IPS-18c (cell line): Measurements from ENCODE around the gene PARL.

Experiments used
- H3K4me3 ChIP-seq: 2 replicates; pipeline ENCODE4 v1.7.0; 2013; ENCODE audit warnings: low read depth, mild to moderate bottlenecking, low read length, moderate library complexity; ENCODE audit not compliant: insufficient read depth
- H3K9me3 ChIP-seq: one replicate; pipeline ENCODE4 v1.6.1; 2013; ENCODE audit warnings: mild to moderate bottlenecking, low read length, moderate library complexity; ENCODE audit not compliant: control insufficient read depth, insufficient read depth

The PARL gene

DNA sequence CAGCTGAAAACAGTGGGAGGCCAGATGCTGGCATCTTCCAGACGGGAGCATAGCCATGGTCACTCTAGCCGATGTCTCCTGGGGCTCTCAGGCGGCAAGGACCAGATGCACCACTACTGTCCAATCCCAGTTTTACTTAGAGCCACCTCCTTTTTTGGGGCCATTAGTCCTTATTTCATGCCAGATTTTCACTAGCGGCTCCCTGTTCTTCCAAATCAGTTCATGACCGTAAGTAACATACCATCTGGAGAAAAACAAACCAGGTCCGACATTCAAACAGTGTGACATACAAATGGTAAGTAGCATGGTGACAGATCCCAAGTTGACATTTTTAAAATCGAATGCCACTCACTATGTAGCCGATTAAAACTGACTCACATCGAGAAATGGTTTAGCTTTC lies 55.2 kb downstream of the PARL start:
- Histone ChIP-seq H3K4me3 (no peak overlapping the region), H3K9me3 (peaks cover 2% of the 10 kb centered on the region)

GRCh38 chr3:183828538-183828870 lies 56.2 kb downstream of the PARL start:
- no peak overlapping the region for H3K4me3 ChIP-seq
- peaks cover 2% of the 10 kb centered on the region for H3K9me3 ChIP-seq

GRCh38 chr3:183827809-183828537 lies 56.7 kb downstream of the PARL start:
- peaks cover 2% of the 10 kb centered on the region for H3K9me3 ChIP-seq
- no peak overlapping the region for H3K4me3 ChIP-seq

DNA sequence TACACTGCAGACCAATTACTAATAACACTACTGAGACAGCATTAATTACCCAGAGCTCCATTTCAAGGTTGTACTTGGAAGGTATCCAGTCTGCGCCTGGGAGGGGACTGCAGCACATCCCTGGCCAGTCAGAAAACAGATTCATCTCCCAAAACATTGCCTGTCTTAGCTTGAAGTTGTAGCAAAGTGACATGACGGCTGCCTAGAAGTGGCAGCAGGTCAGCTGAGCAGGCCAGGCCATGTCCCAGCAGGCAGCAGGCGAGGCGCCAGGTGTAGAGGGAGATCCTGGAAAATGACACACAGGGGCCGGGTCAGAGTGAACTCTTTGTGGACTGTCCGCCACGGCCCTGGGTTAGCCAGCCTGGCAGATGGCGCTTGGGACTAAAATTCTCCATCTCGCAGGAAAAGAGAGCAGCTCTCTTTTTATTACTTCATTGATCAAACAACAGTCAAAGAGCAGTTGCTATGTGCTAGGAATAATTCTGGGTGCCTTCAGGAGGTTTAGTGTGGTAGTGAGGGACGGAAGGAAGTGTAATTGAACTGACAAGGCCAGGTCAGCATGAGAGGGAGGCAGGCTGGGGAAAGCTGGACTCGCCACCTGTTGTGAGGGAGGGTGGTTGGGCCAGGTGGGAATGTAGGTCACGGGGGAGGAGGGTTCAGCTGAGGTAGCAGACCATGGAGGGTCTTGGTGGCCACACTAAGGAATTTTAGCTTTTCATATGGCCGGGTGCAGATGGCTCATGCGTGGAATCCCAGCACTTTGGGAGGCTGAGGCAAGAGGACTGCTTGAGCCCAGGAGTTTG lies 58.0 kb downstream of the PARL start:
- Histone ChIP-seq H3K4me3 (no peak overlapping the region), H3K9me3 (peaks cover 2% of the 10 kb centered on the region)

GRCh38 chr3:183825456-183826161 lies 59.1 kb downstream of the PARL start, which contains the start of gene MAP6D1:
Gene MAP6D1, minus strand, starts transcription at chr3:183825577. Its CDS starts 30 bp downstream, at chr3:183825547.
- H3K9me3 ChIP-seq: peaks cover 2% of the 10 kb centered on the region
- peak within 1 kb of the TSS; percentile 75 for H3K4me3 ChIP-seq

DNA sequence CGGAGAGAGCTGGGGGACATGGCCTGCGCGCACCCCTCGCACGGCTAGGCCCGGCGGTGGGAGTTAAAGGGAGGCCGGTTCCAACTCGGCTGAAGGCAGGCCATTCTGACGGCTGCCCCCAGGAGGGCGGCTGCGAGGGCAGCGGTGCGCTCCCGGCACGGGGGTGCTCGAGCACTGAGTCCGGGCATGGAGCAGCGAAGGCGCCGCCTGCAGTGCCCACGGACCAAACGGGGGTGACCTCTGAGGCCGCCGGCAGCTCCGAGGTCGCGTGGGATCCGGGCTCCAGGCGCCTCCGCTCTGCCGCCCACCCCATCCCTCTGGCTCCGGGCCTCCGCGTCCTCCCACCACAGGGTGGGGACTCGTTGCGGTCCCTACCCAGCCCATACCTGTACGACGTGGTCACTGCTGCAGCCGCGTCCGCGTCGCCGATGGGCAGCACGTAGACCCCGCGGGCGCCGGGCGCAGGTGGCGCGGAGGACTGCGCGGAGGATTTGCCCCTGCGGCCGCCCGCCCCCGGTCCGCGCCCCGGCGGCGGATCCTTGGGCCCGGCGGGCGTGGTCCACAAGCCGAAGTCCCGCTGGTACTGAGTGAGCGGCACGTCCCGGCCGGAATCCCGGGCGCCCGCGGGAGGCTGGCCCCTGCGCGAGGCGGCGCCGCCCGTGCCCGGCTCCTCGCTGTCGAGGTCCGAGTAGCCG lies 59.8 kb downstream of the PARL start:
- Histone ChIP-seq H3K9me3 (peaks cover 2% of the 10 kb centered on the region), H3K4me3 (peak overlapping the region; percentile 75)

DNA sequence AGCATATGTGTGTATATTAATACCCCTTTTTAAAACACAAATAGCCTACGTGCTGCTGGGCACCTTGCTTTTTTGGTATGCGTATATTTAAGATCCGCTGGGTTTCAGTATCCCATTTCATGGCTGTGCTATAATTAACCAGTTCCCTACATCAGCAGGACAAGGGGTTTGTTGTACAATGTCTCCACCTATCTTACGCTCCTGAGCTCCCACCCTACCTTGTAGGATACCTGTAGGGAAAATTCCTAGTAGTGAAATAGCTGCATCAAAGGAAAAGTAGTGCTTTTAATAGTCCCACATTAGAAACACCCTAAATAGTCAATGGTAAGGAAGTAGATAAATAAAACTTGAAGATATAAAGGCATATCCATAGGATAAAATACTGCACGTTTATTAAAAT lies 60.7 kb downstream of the PARL start:
- H3K9me3 ChIP-seq: peaks cover 2% of the 10 kb centered on the region
- no peak overlapping the region for H3K4me3 ChIP-seq

- Histone ChIP-seq H3K4me3 (no peak overlapping the region), H3K9me3 (peaks cover 2% of the 10 kb centered on the region)
Observed at GRCh38 chr3:183822631-183823030, 62.0 kb downstream of the PARL start.

GRCh38 chr3:183819831-183820230 lies 64.8 kb downstream of the PARL start:
- no peak overlapping the region for H3K4me3 ChIP-seq
- no peaks in the 10 kb centered on the region for H3K9me3 ChIP-seq

- Histone ChIP-seq H3K4me3 (no peak overlapping the region), H3K9me3 (no peaks in the 10 kb centered on the region)
Observed at GRCh38 chr3:183818706-183819624, 65.7 kb downstream of the PARL start.

GRCh38 chr3:183818041-183818620 lies 66.5 kb downstream of the PARL start:
- no peak overlapping the region for H3K4me3 ChIP-seq
- no peaks in the 10 kb centered on the region for H3K9me3 ChIP-seq

DNA sequence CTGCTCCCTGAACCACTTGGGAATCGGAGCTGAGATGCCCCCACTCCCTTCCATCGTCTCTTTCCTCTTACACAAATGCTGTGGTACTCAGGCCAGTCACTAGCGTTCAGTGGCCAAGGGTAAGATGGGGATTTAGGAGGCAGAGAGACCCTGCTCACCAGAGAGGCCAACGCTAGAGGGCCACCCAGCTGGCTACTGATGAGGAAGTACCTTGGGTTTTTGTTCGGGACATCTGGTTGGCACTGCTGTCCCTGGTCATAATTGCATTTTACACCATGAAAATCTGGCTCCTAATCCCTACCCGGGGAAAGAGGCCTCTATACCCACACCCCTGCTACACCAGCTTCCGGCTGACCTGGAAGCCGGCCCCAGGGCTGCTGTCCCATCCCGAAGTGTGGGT lies 67.0 kb downstream of the PARL start:
- Histone ChIP-seq H3K4me3 (no peak overlapping the region), H3K9me3 (no peaks in the 10 kb centered on the region)

DNA sequence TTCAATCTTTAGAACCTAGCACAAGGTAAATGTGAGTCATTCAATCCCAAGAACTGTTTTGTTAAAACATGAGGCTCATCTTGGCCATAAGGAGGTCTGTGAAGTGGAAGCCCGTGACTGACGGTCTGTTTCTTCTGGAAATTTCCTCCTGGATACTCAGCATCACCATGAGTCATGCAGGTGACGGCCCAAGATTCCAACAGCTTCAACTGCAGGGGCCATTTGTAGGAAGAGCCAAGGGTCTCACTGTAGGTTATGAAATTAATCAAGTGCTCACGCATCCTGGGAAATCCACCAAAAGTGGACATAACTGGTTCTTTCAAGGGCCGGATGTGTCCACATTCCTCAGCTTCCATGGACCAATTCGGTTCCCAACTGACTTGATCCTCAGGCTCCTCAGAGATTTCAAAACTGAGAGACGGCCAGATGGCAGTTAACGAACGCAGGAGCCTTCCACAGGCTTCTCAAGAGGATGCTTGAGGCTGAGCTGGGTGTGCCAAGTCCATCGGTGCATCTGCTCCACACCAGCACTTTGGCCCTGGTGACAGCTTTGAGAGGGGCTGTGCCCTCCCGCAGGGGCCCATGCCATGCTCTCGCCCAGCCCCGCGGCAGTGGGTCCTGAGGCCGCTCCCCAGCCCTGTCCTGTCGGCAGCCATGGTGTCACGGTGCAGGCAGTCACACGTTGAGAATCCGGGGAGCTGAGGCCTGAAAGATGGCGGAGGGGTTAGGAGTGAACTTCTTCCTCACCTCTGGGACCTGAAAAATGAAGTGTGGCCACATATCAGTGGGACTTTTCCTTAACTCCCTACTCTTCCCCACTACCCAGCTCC lies 67.8 kb downstream of the PARL start:
- no peak overlapping the region for H3K4me3 ChIP-seq

GRCh38 chr3:183815951-183816475 lies 68.7 kb downstream of the PARL start:
- H3K9me3 ChIP-seq: no peaks in the 10 kb centered on the region
- H3K4me3 ChIP-seq: no peak overlapping the region

More for the DNA sequence above, 67.8 kb downstream of the PARL start:
- H3K9me3 ChIP-seq: no peaks in the 10 kb centered on the region

GRCh38 chr3:183815563-183815940 lies 69.1 kb downstream of the PARL start:
- no peaks in the 10 kb centered on the region for H3K9me3 ChIP-seq
- no peak overlapping the region for H3K4me3 ChIP-seq
